Smooth muscle cell (in vitro differentiated cells): Measurements from ENCODE around the gene NBEAL2. TPM values are rescaled to one million over a fixed set of nuclear protein-coding genes. Genes with fewer than 3 reads are reported as not detected.
"Not testable (repeated sequence)": the region's sequence is repeated elsewhere in the genome, so short reads cannot be mapped to it uniquely, and the experiment has no call there.

Experiments
- DNase-seq: peaks from one replicate; lab custom pipeline; 2025; ENCODE audit not compliant: unreplicated experiment; lab: John Stamatoyannopoulos, UW
- H2AFZ ChIP-seq: fragments of 200-600 bp; sonication (generic); 2 replicates; pipeline ENCODE4 v1.6.0; 2016; ENCODE audit warnings: antibody characterized with exemption, low read depth, mild to moderate bottlenecking
- H3F3A ChIP-seq: fragments of 200-600 bp; sonication (generic); 2 replicates; pipeline ENCODE4 v1.6.0; 2017; ENCODE audit warnings: antibody characterized with exemption, low read depth
- H3K27ac ChIP-seq: fragments of 200-600 bp; sonication (generic); 2 replicates; pipeline ENCODE4 v1.5.1; 2016; ENCODE audit warnings: low read depth, mild to moderate bottlenecking
- H3K27me3 ChIP-seq: fragments of 200-600 bp; sonication (generic); 2 replicates; pipeline ENCODE4 v1.6.1; 2016; ENCODE audit warnings: low read depth, mild to moderate bottlenecking
- H3K36me3 ChIP-seq: fragments of 200-600 bp; sonication (generic); 2 replicates; pipeline ENCODE4 v1.5.1; 2016; ENCODE audit warnings: low read depth
- H3K4me1 ChIP-seq: fragments of 200-600 bp; sonication (generic); 2 replicates; pipeline ENCODE4 v1.5.1; 2016; ENCODE audit warnings: low read depth
- H3K4me2 ChIP-seq: fragments of 200-600 bp; sonication (generic); 2 replicates; pipeline ENCODE4 v1.6.0; 2016; ENCODE audit warnings: mild to moderate bottlenecking
- H3K4me3 ChIP-seq: fragments of 200-600 bp; sonication (generic); 2 replicates; pipeline ENCODE4 v1.5.1; 2016; ENCODE audit warnings: mild to moderate bottlenecking
- H3K79me2 ChIP-seq: fragments of 200-600 bp; sonication (generic); 2 replicates; pipeline ENCODE4 v1.6.0; 2016; ENCODE audit warnings: low read depth, mild to moderate bottlenecking
- H3K9ac ChIP-seq: fragments of 200-600 bp; sonication (generic); 2 replicates; pipeline ENCODE4 v1.6.0; 2016; ENCODE audit warnings: low read depth
- H3K9me3 ChIP-seq: fragments of 200-600 bp; sonication (generic); replicated peaks from 2 replicates; pipeline ENCODE4 v1.5.1; 2016; ENCODE audit warnings: low read depth
- H4K20me1 ChIP-seq: fragments of 200-600 bp; sonication (generic); 2 replicates; pipeline ENCODE4 v1.6.0; 2016; ENCODE audit warnings: low read depth
- WGBS: methylation state at CpG from one replicate; pipeline ENCODE4 v1.1.7; 2016; ENCODE audit warnings: low lambda C conversion rate; 5-methylcytosine and 5-hydroxymethylcytosine counted together
- polyA plus RNA-seq: library from polyadenylated mRNA; unstranded; fragments of >200 nt; fragmentation: Nextera tagmentation; extraction: Ambion mirVana; gene quantifications from 2 replicates; pipeline ENCODE4 v1.2.1, GENCODE V29; 2016
- total RNA-seq: library from RNA; depleted of rRNA; stranded (reverse); fragments of >200 nt; gene quantifications from 2 replicates; pipeline ENCODE4 v1.2.3, GENCODE V29; 2014
- TF ChIP-seq, protein P1 (sequence below): fragments of 200-600 bp; sonication (generic); IDR thresholded peaks from 2 replicates; pipeline ENCODE4 v1.5.1; 2017; ENCODE audit warnings: borderline replicate concordance, mild to moderate bottlenecking, antibody characterized with exemption; ENCODE audit not compliant: insufficient read depth, poor library complexity, severe bottlenecking

The NBEAL2 gene
- total and polyA plus RNA-seq, 2 experiments from 2014 or later, result 4.1 to 11.9 TPM

DNA sequence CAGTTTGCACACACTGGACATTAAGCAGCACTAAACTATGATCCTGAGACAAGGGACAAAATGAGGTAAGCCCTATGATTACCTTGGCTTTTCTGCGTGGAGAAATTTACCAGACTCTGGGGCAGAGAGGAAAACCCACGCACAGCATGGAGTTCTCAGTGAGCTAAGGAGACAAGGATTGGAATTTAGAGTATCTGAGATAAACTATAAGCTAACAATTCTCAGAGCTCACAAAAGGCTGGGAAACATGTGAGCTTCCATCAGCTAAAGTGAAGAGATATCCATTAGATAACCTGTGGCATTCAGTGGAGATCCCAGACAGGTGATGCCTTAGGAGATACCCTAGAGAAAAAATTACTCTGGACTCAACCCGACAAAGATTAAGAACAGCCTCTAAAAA is 48.7 kb downstream of the NBEAL2 start:
- H3K79me2 ChIP-seq, result peaks cover 14% of the 10 kb centered on the region
- no peaks in the 10 kb centered on the region for H3K4me1 ChIP-seq
- H3K27ac ChIP-seq, result peak overlapping the region; percentile 13
- TF ChIP-seq, protein P1, sequence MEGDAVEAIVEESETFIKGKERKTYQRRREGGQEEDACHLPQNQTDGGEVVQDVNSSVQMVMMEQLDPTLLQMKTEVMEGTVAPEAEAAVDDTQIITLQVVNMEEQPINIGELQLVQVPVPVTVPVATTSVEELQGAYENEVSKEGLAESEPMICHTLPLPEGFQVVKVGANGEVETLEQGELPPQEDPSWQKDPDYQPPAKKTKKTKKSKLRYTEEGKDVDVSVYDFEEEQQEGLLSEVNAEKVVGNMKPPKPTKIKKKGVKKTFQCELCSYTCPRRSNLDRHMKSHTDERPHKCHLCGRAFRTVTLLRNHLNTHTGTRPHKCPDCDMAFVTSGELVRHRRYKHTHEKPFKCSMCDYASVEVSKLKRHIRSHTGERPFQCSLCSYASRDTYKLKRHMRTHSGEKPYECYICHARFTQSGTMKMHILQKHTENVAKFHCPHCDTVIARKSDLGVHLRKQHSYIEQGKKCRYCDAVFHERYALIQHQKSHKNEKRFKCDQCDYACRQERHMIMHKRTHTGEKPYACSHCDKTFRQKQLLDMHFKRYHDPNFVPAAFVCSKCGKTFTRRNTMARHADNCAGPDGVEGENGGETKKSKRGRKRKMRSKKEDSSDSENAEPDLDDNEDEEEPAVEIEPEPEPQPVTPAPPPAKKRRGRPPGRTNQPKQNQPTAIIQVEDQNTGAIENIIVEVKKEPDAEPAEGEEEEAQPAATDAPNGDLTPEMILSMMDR, result no peak
- WGBS, result 68% methylated on average over 3 of the region's 3 CpGs
- no peak overlapping the region for H3K4me3 ChIP-seq
- H3K27me3 ChIP-seq, result no peaks in the 10 kb centered on the region
- no peak for DNase-seq
- H2AFZ ChIP-seq, result no peak overlapping the region
- H3F3A ChIP-seq, result no peaks in the 10 kb centered on the region
- no peaks in the 10 kb centered on the region for H3K9me3 ChIP-seq
- no peak overlapping the region for H3K4me2 ChIP-seq
- H4K20me1 ChIP-seq, result peaks cover 84% of the 10 kb centered on the region
- H3K36me3 ChIP-seq, result peaks cover 3% of the 10 kb centered on the region
- H3K9ac ChIP-seq, result peak overlapping the region; percentile 9

DNA sequence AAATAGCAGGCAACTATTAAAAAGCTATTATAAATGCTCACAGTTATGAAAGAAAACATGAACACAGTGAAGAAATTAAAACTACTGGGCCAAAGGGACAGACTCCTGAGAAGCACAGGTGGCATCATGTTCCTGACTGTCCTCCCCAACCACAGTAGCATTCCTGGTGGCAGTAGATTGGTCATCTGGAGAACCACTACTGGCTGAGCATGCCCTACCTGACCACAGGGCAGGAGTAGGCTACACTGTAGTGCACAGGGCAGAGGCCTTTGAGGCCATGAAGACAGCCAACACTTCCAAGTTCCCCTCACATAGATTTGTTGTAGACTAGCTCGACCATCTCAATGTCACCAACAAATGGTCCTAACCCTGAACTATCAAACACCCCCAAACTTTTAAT is 49.2 kb downstream of the NBEAL2 start:
- no peaks in the 10 kb centered on the region for H3K4me1 ChIP-seq

DNA sequence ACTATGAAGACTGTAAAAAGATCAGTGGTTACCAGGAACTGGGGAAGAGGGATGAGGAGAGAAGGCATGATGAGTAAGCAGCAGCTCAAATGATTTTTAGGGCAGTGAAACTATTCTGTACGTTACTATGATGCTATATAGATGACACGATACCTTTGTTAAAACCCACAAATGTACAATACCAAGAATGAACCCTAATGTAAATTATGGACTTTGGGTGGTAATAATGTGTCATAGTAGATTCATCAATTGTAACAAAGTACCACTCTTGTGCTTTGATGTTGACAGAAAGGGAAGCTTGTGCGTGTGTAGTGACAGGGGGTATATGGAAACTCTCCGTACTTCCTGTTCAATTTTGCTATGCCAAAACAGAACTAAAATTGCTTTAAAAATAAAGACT is 51.6 kb downstream of the NBEAL2 start:
- not testable (repeated sequence) for H3K9ac ChIP-seq, H3K4me2 ChIP-seq, H3K4me1 ChIP-seq, H3F3A ChIP-seq, H3K4me3 ChIP-seq, H3K9me3 ChIP-seq, DNase-seq, H3K27ac ChIP-seq, H3K27me3 ChIP-seq, H3K79me2 ChIP-seq, H3K36me3 ChIP-seq, H2AFZ ChIP-seq
- 85% methylated on average over 4 of the region's 4 CpGs for WGBS
- peaks cover 70% of the 10 kb centered on the region for H4K20me1 ChIP-seq

More for the DNA sequence above, 49.2 kb downstream of the NBEAL2 start:
- H3F3A ChIP-seq, result no peaks in the 10 kb centered on the region
- no peak for DNase-seq
- no peak overlapping the region for H2AFZ ChIP-seq
- no peaks in the 10 kb centered on the region for H3K27me3 ChIP-seq
- no peak overlapping the region for H3K4me2 ChIP-seq
- no peak overlapping the region for H3K9ac ChIP-seq
- no peaks in the 10 kb centered on the region for H3K9me3 ChIP-seq
- TF ChIP-seq, protein P1, result no peak
- H3K79me2 ChIP-seq, result peaks cover 9% of the 10 kb centered on the region
- no peak overlapping the region for H3K4me3 ChIP-seq
- peak overlapping the region; percentile 13 for H3K27ac ChIP-seq
- WGBS, result 100% methylated on average over 1 of the region's 1 CpG
- peaks cover 3% of the 10 kb centered on the region for H3K36me3 ChIP-seq
- peaks cover 81% of the 10 kb centered on the region for H4K20me1 ChIP-seq

DNA sequence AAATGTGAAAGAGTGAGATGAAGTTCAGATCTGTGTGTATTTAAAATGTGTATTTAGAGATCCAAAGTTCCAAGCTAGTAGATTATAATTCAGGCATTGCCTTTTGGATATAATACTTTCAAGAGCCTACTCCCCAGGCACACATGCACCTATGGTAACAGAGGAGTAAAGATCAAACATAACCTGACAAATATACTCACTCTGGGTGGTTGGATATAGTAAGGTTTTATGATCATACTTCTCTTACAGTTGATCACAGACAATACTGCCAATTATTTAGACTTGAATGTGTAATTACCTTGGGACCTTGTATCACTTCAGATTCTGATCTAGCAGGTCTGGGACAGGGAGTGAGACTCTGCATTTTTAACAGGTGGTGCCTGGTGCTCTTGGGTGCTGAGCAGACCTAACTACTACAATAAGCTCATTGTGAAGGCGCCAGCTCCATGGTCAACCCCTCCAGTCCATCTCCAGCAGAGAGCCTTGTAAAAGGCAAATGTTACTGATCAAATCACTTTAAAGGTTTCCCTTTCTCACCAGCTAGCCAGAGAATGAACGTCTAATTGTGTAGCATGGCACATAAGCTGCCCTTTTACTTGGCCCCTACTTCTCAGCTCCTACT is 55.5 kb downstream of the NBEAL2 start:
- TF ChIP-seq, protein P1, result no peak
- no peaks in the 10 kb centered on the region for H3K27me3 ChIP-seq

More for the DNA sequence above, 55.5 kb downstream of the NBEAL2 start:
- Histone ChIP-seq H3K9me3 (no peaks in the 10 kb centered on the region), H3K79me2 (no peaks in the 10 kb centered on the region), H3K9ac (no peak overlapping the region), H2AFZ (no peak overlapping the region), H4K20me1 (peaks cover 52% of the 10 kb centered on the region), H3K4me2 (no peak overlapping the region), H3K4me1 (no peaks in the 10 kb centered on the region), H3K4me3 (no peak overlapping the region), H3K36me3 (peaks cover 21% of the 10 kb centered on the region), H3K27ac (no peak overlapping the region), H3F3A (no peaks in the 10 kb centered on the region)
- DNase-seq, result no peak
- WGBS, result 79% methylated on average over 2 of the region's 2 CpGs
